Measurements from ENCODE around the gene B4GALT1. TPM values are rescaled to one million over a fixed set of nuclear protein-coding genes. Genes with fewer than 3 reads are reported as not detected.

Gene B4GALT1
- total and polyA plus RNA-seq, 2 experiments from 2014 or later = 63.9 to 78.3 TPM

GRCh38 chr9:33068991-33069390 lies 98.1 kb downstream of the B4GALT1 start:
- 95% methylated on average over 1 of the region's 1 CpG for WGBS (ENCODE audit: low lambda C conversion rate, missing lambda C conversion rate)
- Histone ChIP-seq H3K27ac (peak overlapping the region; percentile 49), H3K4me2 (no peak overlapping the region), H3K4me3 (no peak overlapping the region), H4K20me1 (ENCODE audit: insufficient read depth, poor library complexity, severe bottlenecking) (no peaks in the 10 kb centered on the region), H3K4me1 (ENCODE audit: insufficient read depth) (no peaks in the 10 kb centered on the region), H3K27me3 (no peaks in the 10 kb centered on the region), H2AFZ (no peak overlapping the region), H3K79me2 (peaks cover 37% of the 10 kb centered on the region), H3K9me2 (replicated peaks; ENCODE audit: insufficient read depth) (no peaks in the 10 kb centered on the region), H3K36me3 (replicated peaks; ENCODE audit: insufficient read depth, low read depth) (no peaks in the 10 kb centered on the region), H3K9me3 (ENCODE audit: low read depth) (no peaks in the 10 kb centered on the region)
- DNase-seq (ENCODE audit: low spot score) = no peak
- no peak for TF ChIP-seq EZH2phosphoT487 (IDR thresholded peaks at IDR 0.05; ENCODE audit: low read depth, severe bottlenecking, unreplicated experiment)
- no peak for TF ChIP-seq EZH2 (IDR thresholded peaks at IDR 0.05; ENCODE audit: borderline replicate concordance)
- TF ChIP-seq CTCF (IDR thresholded peaks at IDR 0.05; ENCODE audit: poor library complexity) = no peak

- H3K36me3 ChIP-seq (replicated peaks; ENCODE audit: insufficient read depth, low read depth) = peaks cover 7% of the 10 kb centered on the region
- no peaks in the 10 kb centered on the region for H4K20me1 ChIP-seq (ENCODE audit: insufficient read depth, poor library complexity, severe bottlenecking)
- no peak overlapping the region for H3K4me3 ChIP-seq
- H3K27ac ChIP-seq = no peak overlapping the region
- peaks cover 7% of the 10 kb centered on the region for H3K79me2 ChIP-seq
- H2AFZ ChIP-seq = no peak overlapping the region
- no peaks in the 10 kb centered on the region for H3K9me2 ChIP-seq (replicated peaks; ENCODE audit: insufficient read depth)
- DNase-seq (ENCODE audit: low spot score) = no peak
- no peaks in the 10 kb centered on the region for H3K27me3 ChIP-seq
- H3K9me3 ChIP-seq (ENCODE audit: low read depth) = no peaks in the 10 kb centered on the region
- 97% methylated on average over 5 of the region's 5 CpGs for WGBS (ENCODE audit: low lambda C conversion rate, missing lambda C conversion rate)
- no peak overlapping the region for H3K4me2 ChIP-seq
- H3K4me1 ChIP-seq (ENCODE audit: insufficient read depth) = no peaks in the 10 kb centered on the region
- TF ChIP-seq CTCF (IDR thresholded peaks at IDR 0.05; ENCODE audit: poor library complexity) (no peak), EZH2 (IDR thresholded peaks at IDR 0.05; ENCODE audit: borderline replicate concordance) (no peak)
Measured at GRCh38 chr9:33065157-33066076, 101.7 kb downstream of the B4GALT1 start.

Small RNA genes lying within 50 kb of the gene (small RNA-seq; reads per million reads assigned to genes)
- not detected for gene RNU4ATAC15P

Other genes with a start within 250 kb of the B4GALT1 start
- gene APTX, start 165.7 kb downstream of the B4GALT1 start, total RNA-seq = 31.2 and 40.9 TPM in 2 replicates
- 31.5 and 32.6 TPM in 2 replicates for gene APTX, start 165.7 kb downstream of the B4GALT1 start, polyA plus RNA-seq
- 171 and 185 TPM in 2 replicates for gene DNAJA1, start 142.1 kb downstream of the B4GALT1 start, total RNA-seq
- gene DNAJA1, start 142.1 kb downstream of the B4GALT1 start, polyA plus RNA-seq = 163 and 173 TPM in 2 replicates
- gene SMU1, start 90.7 kb downstream of the B4GALT1 start, total RNA-seq = 21.8 and 25.1 TPM in 2 replicates
- 15.8 and 17.8 TPM in 2 replicates for gene SMU1, start 90.7 kb downstream of the B4GALT1 start, polyA plus RNA-seq
- not detected in 2 replicates for gene SPINK4, start 72.8 kb upstream of the B4GALT1 start, total RNA-seq
- gene SPINK4, start 72.8 kb upstream of the B4GALT1 start, polyA plus RNA-seq = 2.2 TPM in 1 of 2 replicates, not detected in the other
- 94.8 and 103 TPM in 2 replicates for gene BAG1, start 97.4 kb upstream of the B4GALT1 start, total RNA-seq
- gene BAG1, start 97.4 kb upstream of the B4GALT1 start, polyA plus RNA-seq = 78.5 and 99.3 TPM in 2 replicates
- gene CHMP5, start 97.7 kb upstream of the B4GALT1 start, total RNA-seq = 102 and 109 TPM in 2 replicates
- 85.6 and 91.5 TPM in 2 replicates for gene CHMP5, start 97.7 kb upstream of the B4GALT1 start, polyA plus RNA-seq
- 18.5 and 21.8 TPM in 2 replicates for gene NFX1, start 123.2 kb upstream of the B4GALT1 start, total RNA-seq
- 19.5 and 22.4 TPM in 2 replicates for gene NFX1, start 123.2 kb upstream of the B4GALT1 start, polyA plus RNA-seq
- gene AQP7, start 235.2 kb upstream of the B4GALT1 start, total RNA-seq = 8.5 and 11.2 TPM in 2 replicates
- 11.6 and 16.6 TPM in 2 replicates for gene AQP7, start 235.2 kb upstream of the B4GALT1 start, polyA plus RNA-seq

All from hepatocyte (in vitro differentiated cells).